K562 (cell line): Measurements from ENCODE around the gene IP6K3. TPM values are rescaled to one million over a fixed set of nuclear protein-coding genes. Genes with fewer than 3 reads are reported as not detected.

Source experiments
- BRD9 ChIP-seq: fragments of 450-650 bp; IDR thresholded peaks from 2 replicates; pipeline ENCODE4 v1.6.1; 2018; ENCODE audit warnings: low read depth; ENCODE audit not compliant: partially characterized antibody
- CHD7 ChIP-seq: fragments of 200-600 bp; sonication (generic); IDR thresholded peaks from one replicate; pipeline ENCODE4 v1.6.1; 2012; ENCODE audit warnings: mild to moderate bottlenecking, low read depth, low read length, inconsistent platforms
- E2F4 ChIP-seq: sonication (generic); formaldehyde crosslinking; IDR thresholded peaks from 2 replicates; pipeline ENCODE4 v1.8.0; 2022; ENCODE audit warnings: mild to moderate bottlenecking, low read depth, missing genetic modification reagents
- HSF4 ChIP-seq: fragments of 250-450 bp; sonication (Bioruptor Pico); IDR thresholded peaks from 2 replicates; pipeline ENCODE4 v2.1.2; 2022; ENCODE audit warnings: mild to moderate bottlenecking, moderate library complexity, borderline replicate concordance
- OTX1 ChIP-seq: fragments of 450-650 bp; formaldehyde crosslinking; IDR thresholded peaks from 2 replicates; pipeline ENCODE4 v1.4.0; 2022; ENCODE audit warnings: mild to moderate bottlenecking
- SREBF2 ChIP-seq: sonication (generic); formaldehyde crosslinking; IDR thresholded peaks from 2 replicates; pipeline ENCODE4 v1.4.0; 2020; ENCODE audit warnings: mild to moderate bottlenecking, missing genetic modification reagents
- ZC3H11A ChIP-seq: IDR thresholded peaks from 2 replicates; pipeline ENCODE4 v1.6.1; 2012; ENCODE audit warnings: low read depth, low read length, improper control_type of control experiment
- ZSCAN29 ChIP-seq: fragments of 450-650 bp; IDR thresholded peaks from 2 replicates; pipeline ENCODE4 v1.6.1; 2017
- polyA plus RNA-seq, 8 experiments: library from polyadenylated mRNA; depleted of rRNA in 4 of 8; stranded (reverse) in 5 of 8; unstranded in 3 of 8; fragments of >200 nt; fragmentation: Nextera tagmentation in 2 of 8; fragmentation: Illumina TruSeq in 1 of 8; extraction: Ambion mirVana in 2 of 8; extraction: Trizol in 1 of 8; gene quantifications; 2 replicates each; pipeline versions ENCODE4 v1.2.1 to v1.2.3, GENCODE V29; 2011 to 2014; ENCODE audit warnings: inconsistent platforms in 1 of 8, missing spikeins in 1 of 8
- total RNA-seq, 7 experiments: library from RNA; depleted of rRNA in 6 of 7; stranded (reverse); fragments of >200 nt in 6 of 7; fragmentation: Illumina TruSeq in 2 of 7; extraction: Trizol in 2 of 7; gene quantifications; 2 replicates each; pipeline versions ENCODE4 v1.2.1 to v1.2.3, GENCODE V29; 2011 to 2021; ENCODE audit warnings: low replicate concordance in 1 of 7
- TF ChIP-seq, protein P1 (sequence below): sonication (generic); formaldehyde crosslinking; IDR thresholded peaks from 2 replicates; pipeline ENCODE4 v1.9.0; 2022; ENCODE audit warnings: mild to moderate bottlenecking, missing genetic modification reagents

Gene IP6K3
- total and polyA plus RNA-seq, 9 of the 15 experiments (the other 6 are each of a cell fraction or from before 2014, with no cell fraction given) = not detected

- no peak for TF ChIP-seq CHD7
- no peak for TF ChIP-seq E2F4 (CRISPR knock-in tag)
- no peak for TF ChIP-seq SREBF2 (CRISPR knock-in tag)
- no peak for TF ChIP-seq OTX1
- TF ChIP-seq, protein P1, sequence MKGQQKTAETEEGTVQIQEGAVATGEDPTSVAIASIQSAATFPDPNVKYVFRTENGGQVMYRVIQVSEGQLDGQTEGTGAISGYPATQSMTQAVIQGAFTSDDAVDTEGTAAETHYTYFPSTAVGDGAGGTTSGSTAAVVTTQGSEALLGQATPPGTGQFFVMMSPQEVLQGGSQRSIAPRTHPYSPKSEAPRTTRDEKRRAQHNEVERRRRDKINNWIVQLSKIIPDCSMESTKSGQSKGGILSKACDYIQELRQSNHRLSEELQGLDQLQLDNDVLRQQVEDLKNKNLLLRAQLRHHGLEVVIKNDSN (CRISPR knock-in tag) = no peak
- no peak for TF ChIP-seq BRD9
- TF ChIP-seq ZSCAN29 = no peak
- TF ChIP-seq ZC3H11A = no peak
- TF ChIP-seq HSF4 = no peak
- TF ChIP-seq, all 486 proteins: peak for 0
These were observed 57.6 kb downstream of the IP6K3 start (continued) for GRCh38 chr6:33689148-33689494.
